GM04504 (cell line): Measurements from ENCODE around the gene CCR9.
"Not testable (repeated sequence)": the region's sequence is repeated elsewhere in the genome, so short reads cannot be mapped to it uniquely, and the experiment has no call there.

Experiments
- DNase-seq: peaks from one replicate; pipeline ENCODE4 v3.0.0-alpha.2; 2012; ENCODE audit warnings: low read depth

CCR9 gene

GRCh38 chr3:45885979-45886705 is at the start of gene CCR9:
Gene CCR9, plus strand, starts transcription at chr3:45886543. Its CDS starts 8,391 bp downstream, at chr3:45894934.
- no peak for DNase-seq

- DNase-seq: no peak
Observed at GRCh38 chr3:45838466-45838865, 47.9 kb upstream of the CCR9 start.

- DNase-seq: no peak
Observed at GRCh38 chr3:45841420-45841756, 45.0 kb upstream of the CCR9 start.

GRCh38 chr3:45841757-45842491 is 44.4 kb upstream of the CCR9 start, which contains the start of gene LZTFL1:
Gene LZTFL1, minus strand, starts transcription at chr3:45842119. Its CDS starts 128 bp downstream, at chr3:45841991.
- peak; percentile 94 for DNase-seq

GRCh38 chr3:45842851-45843625 is 43.3 kb upstream of the CCR9 start:
- no peak for DNase-seq

GRCh38 chr3:45844616-45845015 is 41.7 kb upstream of the CCR9 start:
- DNase-seq: no peak

- DNase-seq: no peak
Observed at GRCh38 chr3:45848392-45848791, 38.0 kb upstream of the CCR9 start.

- DNase-seq: no peak
Observed at GRCh38 chr3:45852828-45853227, 33.5 kb upstream of the CCR9 start.

- DNase-seq: not testable (repeated sequence)
Observed at GRCh38 chr3:45856323-45856722, 30.0 kb upstream of the CCR9 start.

GRCh38 chr3:45857024-45857423 is 29.3 kb upstream of the CCR9 start:
- DNase-seq: not testable (repeated sequence)

GRCh38 chr3:45858809-45859543 is 27.4 kb upstream of the CCR9 start:
- DNase-seq: no peak

GRCh38 chr3:45860481-45860880 is 25.9 kb upstream of the CCR9 start:
- DNase-seq: no peak

- DNase-seq: no peak
Observed at GRCh38 chr3:45861043-45861719, 25.2 kb upstream of the CCR9 start.

- DNase-seq: no peak
Observed at GRCh38 chr3:45864760-45865519, 21.4 kb upstream of the CCR9 start.

GRCh38 chr3:45865563-45865962 is 20.8 kb upstream of the CCR9 start:
- DNase-seq: no peak

GRCh38 chr3:45868213-45868612 is 18.1 kb upstream of the CCR9 start:
- DNase-seq: no peak

- DNase-seq: no peak
Observed at GRCh38 chr3:45868650-45869049, 17.7 kb upstream of the CCR9 start.

- DNase-seq: no peak
Observed at GRCh38 chr3:45869638-45870037, 16.7 kb upstream of the CCR9 start.

- no peak for DNase-seq
Observed at GRCh38 chr3:45870099-45870498, 16.2 kb upstream of the CCR9 start.

- DNase-seq: no peak
Observed at GRCh38 chr3:45871780-45872179, 14.6 kb upstream of the CCR9 start.

- no peak for DNase-seq
Observed at GRCh38 chr3:45872569-45872968, 13.8 kb upstream of the CCR9 start.
